K562 (cell line): ENCODE measurements around the gene ZNF844.

Experiments
- CBX5 ChIP-seq: IDR thresholded peaks from 2 replicates; pipeline ENCODE4 v1.6.1; 2014; ENCODE audit warnings: low read depth, borderline replicate concordance
- CTCF ChIP-seq, 3 experiments: IDR thresholded peaks in 2 of 3; conservative IDR thresholded peaks in 1 of 3; 2 replicates each; pipeline ENCODE4 v1.5.1; 2011 to 2012; ENCODE audit warnings: low read length in 3 of 3, mild to moderate bottlenecking in 3 of 3, control low read depth in 2 of 3, improper control_type of control experiment in 1 of 3, inconsistent platforms in 1 of 3, low read depth in 1 of 3, mixed read lengths in 1 of 3, moderate library complexity in 1 of 3; ENCODE audit not compliant: insufficient read depth in 2 of 3
- EP400 ChIP-seq: fragments of 450-650 bp; IDR thresholded peaks from 2 replicates; pipeline ENCODE4 v1.6.1; 2017; ENCODE audit warnings: antibody characterized with exemption, mild to moderate bottlenecking, moderate library complexity
- ESRRA ChIP-seq: fragments of 450-650 bp; IDR thresholded peaks from 2 replicates; pipeline ENCODE4 v1.6.1; 2014; ENCODE audit warnings: low read depth, mild to moderate bottlenecking, moderate library complexity, borderline replicate concordance
- EZH2 ChIP-seq: IDR thresholded peaks from 2 replicates; pipeline ENCODE4 v1.6.1; 2012; ENCODE audit warnings: low read depth, mild to moderate bottlenecking, inconsistent platforms, low read length, borderline replicate concordance
- GABPA ChIP-seq: fragments of 200-800 bp; sonication (Bioruptor generic); conservative IDR thresholded peaks from 2 replicates; pipeline ENCODE4 v1.6.1; 2016; ENCODE audit warnings: low read depth, missing genetic modification characterization, missing compliant biosample characterization
- GTF2A2 ChIP-seq: IDR thresholded peaks from 2 replicates; pipeline ENCODE4 v1.6.1; 2016; ENCODE audit warnings: mild to moderate bottlenecking, missing genetic modification characterization, missing compliant biosample characterization
- PHB2 ChIP-seq: fragments of 450-650 bp; IDR thresholded peaks from 2 replicates; pipeline ENCODE4 v1.6.1; 2017; ENCODE audit warnings: low read depth
- POLR2A ChIP-seq: fragments of 450-650 bp; conservative IDR thresholded peaks from 2 replicates; pipeline ENCODE4 v1.6.1; 2016
- SIRT6 ChIP-seq: IDR thresholded peaks from one replicate; pipeline ENCODE4 v1.6.1; 2012; ENCODE audit warnings: low read depth, mild to moderate bottlenecking, control low read depth, inconsistent platforms, low read length, moderate library complexity
- TAF1 ChIP-seq: IDR thresholded peaks from 2 replicates; pipeline ENCODE4 v1.6.1; 2011; ENCODE audit warnings: mild to moderate bottlenecking, low read length, moderate library complexity; ENCODE audit not compliant: insufficient read depth, control insufficient read depth, severe bottlenecking; ENCODE audit errors: extremely low read depth
- UBTF ChIP-seq, 2 experiments: IDR thresholded peaks; 2 replicates each; pipeline ENCODE4 v1.6.1; 2012; ENCODE audit warnings: improper control_type of control experiment in 2 of 2, low read depth in 2 of 2, low read length in 2 of 2, borderline replicate concordance in 1 of 2
- TF ChIP-seq, protein P1 (sequence below): fragments of 450-650 bp; formaldehyde crosslinking; IDR thresholded peaks from 2 replicates; pipeline ENCODE4 v1.4.0; 2020; ENCODE audit warnings: mild to moderate bottlenecking, moderate library complexity

GRCh38 chr19:12111176-12111575 lies 46.6 kb downstream of the ZNF844 start:
- no peak for TF ChIP-seq UBTF (IDR thresholded peaks at IDR 0.05; ENCODE audit: borderline replicate concordance in 1 of 2, low read depth in 2 of 2, low read length in 2 of 2)
- no peak for TF ChIP-seq EP400
- TF ChIP-seq GTF2A2 (tag) = no peak
- TF ChIP-seq, protein P1, sequence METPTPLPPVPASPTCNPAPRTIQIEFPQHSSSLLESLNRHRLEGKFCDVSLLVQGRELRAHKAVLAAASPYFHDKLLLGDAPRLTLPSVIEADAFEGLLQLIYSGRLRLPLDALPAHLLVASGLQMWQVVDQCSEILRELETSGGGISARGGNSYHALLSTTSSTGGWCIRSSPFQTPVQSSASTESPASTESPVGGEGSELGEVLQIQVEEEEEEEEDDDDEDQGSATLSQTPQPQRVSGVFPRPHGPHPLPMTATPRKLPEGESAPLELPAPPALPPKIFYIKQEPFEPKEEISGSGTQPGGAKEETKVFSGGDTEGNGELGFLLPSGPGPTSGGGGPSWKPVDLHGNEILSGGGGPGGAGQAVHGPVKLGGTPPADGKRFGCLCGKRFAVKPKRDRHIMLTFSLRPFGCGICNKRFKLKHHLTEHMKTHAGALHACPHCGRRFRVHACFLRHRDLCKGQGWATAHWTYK (CRISPR knock-in tag) = no peak
- TF ChIP-seq SIRT6 = no peak
- no peak for TF ChIP-seq CTCF (IDR thresholded peaks at IDR 0.05 in 2 of 3, conservative IDR thresholded peaks at IDR 0.05 in 1 of 3; ENCODE audit: insufficient read depth in 2 of 3, low read depth in 1 of 3, low read length in 3 of 3)
- TF ChIP-seq TAF1 = no peak
- TF ChIP-seq POLR2A = no peak
- TF ChIP-seq CBX5 = no peak
- TF ChIP-seq PHB2 = no peak
- no peak for TF ChIP-seq GABPA (tag)
- no peak for TF ChIP-seq EZH2
- no peak for TF ChIP-seq ESRRA
